OCI-LY1 (cell line): ENCODE results near the gene RPL28.

ENCODE experiments used
- H2AFZ ChIP-seq: fragments of 200-600 bp; sonication (generic), shearing (Covaris generic); 2 replicates; pipeline ENCODE4 v1.6.0; 2014; ENCODE audit warnings: antibody characterized with exemption, mild to moderate bottlenecking, low read length
- H3F3A ChIP-seq: fragments of 200-600 bp; sonication (generic), shearing (Covaris generic); 2 replicates; pipeline ENCODE4 v1.6.0; 2014; ENCODE audit warnings: mild to moderate bottlenecking, antibody characterized with exemption, low read length, moderate library complexity; ENCODE audit not compliant: insufficient read depth
- H3K27ac ChIP-seq: fragments of 200-600 bp; sonication (generic); 2 replicates; pipeline ENCODE4 v1.5.1; 2014; ENCODE audit warnings: low read length, mixed run types, mild to moderate bottlenecking, low read depth; ENCODE audit not compliant: poor library complexity, severe bottlenecking
- H3K27me3 ChIP-seq: fragments of 200-600 bp; sonication (generic); 2 replicates; pipeline ENCODE4 v1.6.0; 2014; ENCODE audit warnings: antibody characterized with exemption, mild to moderate bottlenecking, low read length, moderate library complexity; ENCODE audit not compliant: insufficient read depth
- H3K36me3 ChIP-seq: fragments of 200-600 bp; sonication (generic); 2 replicates; pipeline ENCODE4 v1.6.1; 2014; ENCODE audit warnings: mild to moderate bottlenecking, antibody characterized with exemption, low read length, moderate library complexity, mixed read lengths; ENCODE audit not compliant: insufficient read depth
- H3K4me1 ChIP-seq: fragments of 200-600 bp; sonication (generic); 2 replicates; pipeline ENCODE4 v1.5.1; 2014; ENCODE audit warnings: mild to moderate bottlenecking, low read length, moderate library complexity; ENCODE audit not compliant: insufficient read depth, severe bottlenecking
- H3K4me2 ChIP-seq: fragments of 200-600 bp; sonication (generic), shearing (Covaris generic); 2 replicates; pipeline ENCODE4 v1.6.1; 2014; ENCODE audit warnings: low read length
- H3K4me3 ChIP-seq: fragments of 200-600 bp; sonication (generic); 2 replicates; pipeline ENCODE4 v1.5.1; 2014; ENCODE audit warnings: low read length, low read depth, mild to moderate bottlenecking, mixed read lengths; ENCODE audit not compliant: poor library complexity, severe bottlenecking
- H3K79me2 ChIP-seq: fragments of 200-600 bp; shearing (Covaris generic); 2 replicates; pipeline ENCODE4 v1.6.1; 2016; ENCODE audit warnings: mixed run types, low read length, mixed read lengths; ENCODE audit not compliant: insufficient read depth
- H3K9ac ChIP-seq: fragments of 200-600 bp; sonication (generic), shearing (Covaris generic); 2 replicates; pipeline ENCODE4 v1.6.1; 2014; ENCODE audit warnings: mild to moderate bottlenecking, low read length, mixed read lengths
- H3K9me2 ChIP-seq: fragments of 200-600 bp; sonication (generic), shearing (Covaris generic); 2 replicates; pipeline ENCODE4 v1.6.1; 2014; ENCODE audit warnings: low read depth, mild to moderate bottlenecking, low read length, mixed read lengths
- H3K9me3 ChIP-seq: fragments of 200-600 bp; shearing (Covaris generic); 2 replicates; pipeline ENCODE4 v1.6.1; 2014; ENCODE audit warnings: low read length, mixed read lengths
- H4K20me1 ChIP-seq: fragments of 200-600 bp; sonication (generic), shearing (Covaris generic); 2 replicates; pipeline ENCODE4 v1.6.0; 2016; ENCODE audit warnings: mild to moderate bottlenecking, low read length; ENCODE audit not compliant: insufficient read depth
- CTCF ChIP-seq: fragments of 200-600 bp; sonication (generic), shearing (Covaris generic); IDR thresholded peaks from 2 replicates; pipeline ENCODE4 v1.5.1; 2017; ENCODE audit warnings: mild to moderate bottlenecking, antibody characterized with exemption, low read length, moderate library complexity, mixed read lengths
- EZH2 ChIP-seq: fragments of 200-600 bp; sonication (generic), shearing (Covaris generic); IDR thresholded peaks from 2 replicates; pipeline ENCODE4 v1.8.0; 2017; ENCODE audit warnings: borderline replicate concordance, mixed run types, mild to moderate bottlenecking, antibody characterized with exemption, low read length, moderate library complexity, mixed read lengths

Gene RPL28

GRCh38 chr19:55354698-55355212 is 31.0 kb upstream of the RPL28 start, which contains the start of gene COX6B2:
Gene COX6B2, minus strand, starts transcription at chr19:55354719. Its CDS starts 198 bp downstream, at chr19:55354521.
- H3K9ac ChIP-seq = 0 out of 2 replicates have a peak within 1 kb of the TSS, but pooled peaks have one; percentile 3
- H3F3A ChIP-seq = no peaks in the 10 kb centered on the region
- H4K20me1 ChIP-seq = no peaks in the 10 kb centered on the region
- peak within 1 kb of the TSS; percentile 67 for H3K4me2 ChIP-seq
- no peaks in the 10 kb centered on the region for H3K9me2 ChIP-seq
- H3K4me3 ChIP-seq = peak within 1 kb of the TSS; percentile 55
- no peaks in the 10 kb centered on the region for H3K79me2 ChIP-seq
- no peak within 1 kb of the TSS for H3K27ac ChIP-seq
- peaks cover 7% of the 10 kb centered on the region for H3K27me3 ChIP-seq
- H3K4me1 ChIP-seq = peaks cover 7% of the 10 kb centered on the region
- H3K36me3 ChIP-seq = no peaks in the 10 kb centered on the region
- TF ChIP-seq EZH2 = no peak
- TF ChIP-seq CTCF = no peak
- H2AFZ ChIP-seq = no peak within 1 kb of the TSS
- H3K9me3 ChIP-seq = no peaks in the 10 kb centered on the region

- H3K4me2 ChIP-seq = no peak overlapping the region
- no peaks in the 10 kb centered on the region for H3K9me3 ChIP-seq
- H3K4me1 ChIP-seq = peaks cover 7% of the 10 kb centered on the region
- no peaks in the 10 kb centered on the region for H3K9me2 ChIP-seq
- no peaks in the 10 kb centered on the region for H3K36me3 ChIP-seq
- no peak overlapping the region for H2AFZ ChIP-seq
- H3F3A ChIP-seq = no peaks in the 10 kb centered on the region
- H3K4me3 ChIP-seq = no peak overlapping the region
- no peak overlapping the region for H3K27ac ChIP-seq
- no peak overlapping the region for H3K9ac ChIP-seq
- no peak for TF ChIP-seq EZH2
- TF ChIP-seq CTCF = no peak
- H3K79me2 ChIP-seq = no peaks in the 10 kb centered on the region
- H3K27me3 ChIP-seq = peaks cover 7% of the 10 kb centered on the region
- no peaks in the 10 kb centered on the region for H4K20me1 ChIP-seq
These were observed 30.4 kb upstream of the RPL28 start for GRCh38 chr19:55355213-55355821.

- Histone ChIP-seq H3K9ac (no peak overlapping the region), H3K4me1 (peaks cover 3% of the 10 kb centered on the region), H3K27ac (no peak overlapping the region), H4K20me1 (no peaks in the 10 kb centered on the region), H3F3A (no peaks in the 10 kb centered on the region), H3K9me3 (no peaks in the 10 kb centered on the region), H2AFZ (no peak overlapping the region), H3K4me3 (no peak overlapping the region), H3K79me2 (no peaks in the 10 kb centered on the region), H3K27me3 (no peaks in the 10 kb centered on the region; the same call in 1 of the 2 replicates), H3K9me2 (no peaks in the 10 kb centered on the region), H3K36me3 (no peaks in the 10 kb centered on the region), H3K4me2 (no peak overlapping the region)
- no peak for TF ChIP-seq EZH2
These were observed 27.2 kb upstream of the RPL28 start for GRCh38 chr19:55358493-55358892.
